IMR-90 (cell line): ENCODE data around the gene GM2A. TPM values are rescaled to one million over a fixed set of nuclear protein-coding genes. Genes with fewer than 3 reads are reported as not detected.

Experiments used
- ATAC-seq: fragments of 200-7000 bp; cut with Tn5 transposase; 2 replicates; pipeline ENCODE4 v1.9.1; 2020; ENCODE audit warnings: low read depth, mild to moderate bottlenecking, moderate library complexity
- BruUV-seq: library from RNA; stranded (reverse); fragments of 400-500 nt; replicated peaks from 2 replicates; lab custom pipeline; 2021; lab: Mats Ljungman, UMichigan
- CTCF ChIA-PET: fragments of 300-600 bp; formaldehyde crosslinking; extraction: SDS; loops from one replicate; lab custom pipeline; 2021; ENCODE audit warnings: antibody characterized with exemption; lab: Yijun Ruan, JAX
- POLR2A ChIA-PET: fragments of 300-600 bp; sonication (Branson Sonifier 250); formaldehyde crosslinking; loops from one replicate; lab custom pipeline; 2022; ENCODE audit warnings: antibody characterized with exemption; ENCODE audit not compliant: unreplicated experiment; lab: Charles Lee
- DNase-seq: peaks from one replicate; pipeline ENCODE4 v3.0.0; 2013
- H2AFZ ChIP-seq: replicated peaks from 2 replicates; pipeline ENCODE3; 2013; ENCODE audit warnings: low read length, mild to moderate bottlenecking; ENCODE audit not compliant: poor library complexity
- H2AK5ac ChIP-seq: 2 replicates; pipeline ENCODE4 v1.6.1; 2013; ENCODE audit warnings: low read depth, low read length, inconsistent platforms
- H2AK9ac ChIP-seq: replicated peaks from 2 replicates; pipeline ENCODE3; 2013; ENCODE audit warnings: mild to moderate bottlenecking, low read depth, low read length, moderate library complexity; ENCODE audit not compliant: poor library complexity
- H2BK120ac ChIP-seq: 2 replicates; pipeline ENCODE4 v1.6.1; 2013; ENCODE audit warnings: low read depth, low read length, inconsistent platforms
- H2BK15ac ChIP-seq: 3 replicates; pipeline ENCODE4 v1.6.1; 2013; ENCODE audit warnings: low read depth, low read length, inconsistent platforms
- H2BK20ac ChIP-seq: 2 replicates; pipeline ENCODE4 v1.6.1; 2013; ENCODE audit warnings: low read depth, mild to moderate bottlenecking, inconsistent platforms, low read length, moderate library complexity
- H2BK5ac ChIP-seq: 2 replicates; pipeline ENCODE4 v1.6.1; 2013; ENCODE audit warnings: mild to moderate bottlenecking, low read depth, low read length, inconsistent platforms; ENCODE audit not compliant: poor library complexity, severe bottlenecking
- H3K14ac ChIP-seq: replicated peaks from 2 replicates; pipeline ENCODE4 v1.6.1; 2013; ENCODE audit warnings: low read depth, low read length, inconsistent platforms
- H3K18ac ChIP-seq: 2 replicates; pipeline ENCODE4 v1.6.1; 2013; ENCODE audit warnings: low read depth, low read length, control low read depth
- H3K23ac ChIP-seq: 2 replicates; pipeline ENCODE4 v1.6.1; 2013; ENCODE audit warnings: low read depth, low read length, inconsistent platforms
- H3K27ac ChIP-seq: 2 replicates; pipeline ENCODE4 v1.5.1; 2013; ENCODE audit warnings: mild to moderate bottlenecking, control low read depth, low read length; ENCODE audit not compliant: insufficient read depth
- H3K27me3 ChIP-seq: 2 replicates; pipeline ENCODE4 v1.6.1; 2013; ENCODE audit warnings: low read length; ENCODE audit not compliant: control insufficient read depth, insufficient read depth
- H3K36me3 ChIP-seq: 2 replicates; pipeline ENCODE4 v1.6.1; 2013; ENCODE audit warnings: low read length, mixed read lengths; ENCODE audit not compliant: control insufficient read depth, insufficient read depth
- H3K4ac ChIP-seq: 2 replicates; pipeline ENCODE4 v1.6.1; 2013; ENCODE audit warnings: low read depth, low read length, inconsistent platforms
- H3K4me1 ChIP-seq: 2 replicates; pipeline ENCODE4 v1.6.1; 2013; ENCODE audit warnings: low read length, mixed read lengths; ENCODE audit not compliant: control insufficient read depth, insufficient read depth
- H3K4me2 ChIP-seq: 2 replicates; pipeline ENCODE4 v1.6.1; 2013; ENCODE audit warnings: low read depth, mild to moderate bottlenecking, control low read depth, low read length, moderate library complexity
- H3K4me3 ChIP-seq: 2 replicates; pipeline ENCODE4 v1.5.1; 2013; ENCODE audit warnings: low read depth, mild to moderate bottlenecking, control low read depth, low read length, moderate library complexity; ENCODE audit not compliant: insufficient read depth
- H3K56ac ChIP-seq: 2 replicates; pipeline ENCODE4 v1.6.1; 2013; ENCODE audit warnings: low read length, inconsistent platforms; ENCODE audit not compliant: insufficient read depth; ENCODE audit errors: extremely low read depth
- H3K79me1 ChIP-seq, 2 experiments: 2 replicates each; pipeline ENCODE4 v1.6.1; 2013; ENCODE audit warnings: low read length in 2 of 2, inconsistent platforms in 1 of 2, low read depth in 1 of 2
- H3K9ac ChIP-seq: 2 replicates; pipeline ENCODE4 v1.6.1; 2013; ENCODE audit warnings: low read depth, low read length, control low read depth
- H3K9me1 ChIP-seq: 2 replicates; pipeline ENCODE4 v1.6.1; 2013; ENCODE audit warnings: low read length, inconsistent platforms; ENCODE audit not compliant: insufficient read depth
- H3K9me3 ChIP-seq: 2 replicates; pipeline ENCODE4 v1.6.1; 2013; ENCODE audit warnings: low read length; ENCODE audit not compliant: control insufficient read depth, insufficient read depth
- H4K20me1 ChIP-seq: 2 replicates; pipeline ENCODE4 v1.6.1; 2013; ENCODE audit warnings: low read length, inconsistent platforms; ENCODE audit not compliant: insufficient read depth
- H4K5ac ChIP-seq: 2 replicates; pipeline ENCODE4 v1.6.1; 2013; ENCODE audit warnings: mild to moderate bottlenecking, low read depth, low read length, control low read depth
- H4K8ac ChIP-seq, 2 experiments: 2 replicates each; pipeline ENCODE4 v1.6.1; 2013; ENCODE audit warnings: low read depth in 2 of 2, low read length in 2 of 2, control low read depth in 1 of 2, inconsistent platforms in 1 of 2
- H4K91ac ChIP-seq: 2 replicates; pipeline ENCODE4 v1.6.1; 2013; ENCODE audit warnings: low read depth, low read length, inconsistent platforms; ENCODE audit not compliant: insufficient read depth
- BHLHE40 ChIP-seq: fragments of 150-350 bp; IDR thresholded peaks from 2 replicates; pipeline ENCODE4 v1.6.1; 2016; ENCODE audit warnings: mild to moderate bottlenecking, low read depth, low read length
- CHD1 ChIP-seq: IDR thresholded peaks from 2 replicates; pipeline ENCODE4 v1.6.1; 2012; ENCODE audit warnings: low read depth, low read length, improper control_type of control experiment
- ELK1 ChIP-seq: fragments of 150-350 bp; IDR thresholded peaks from 2 replicates; pipeline ENCODE4 v1.6.1; 2016; ENCODE audit warnings: low read depth, mild to moderate bottlenecking, low read length, moderate library complexity, borderline replicate concordance
- USF2 ChIP-seq: fragments of 150-350 bp; IDR thresholded peaks from 2 replicates; pipeline ENCODE4 v1.6.1; 2017; ENCODE audit warnings: mild to moderate bottlenecking, antibody characterized with exemption, low read length, low read depth
- WGBS, 2 experiments: methylation state at CpG; one replicate each; pipeline versions ENCODE4 v1.1.5 to v1.1.7; 2013; ENCODE audit warnings: missing lambda C conversion rate in 2 of 2; ENCODE audit not compliant: insufficient read length in 1 of 2; ENCODE audit errors: extremely low coverage in 2 of 2; 5-methylcytosine and 5-hydroxymethylcytosine counted together
- dilution Hi-C: fragments of 300-500 bp; cut with HindIII; formaldehyde crosslinking; loops from one replicate; pipeline ENCODE4 v1.14.3; 2018; ENCODE audit warnings: low sequenced_read_pairs; ENCODE audit not compliant: unreplicated experiment
- in situ Hi-C: fragments of 300-500 bp; cut with MboI; formaldehyde crosslinking; loops from 3 replicates; pipeline ENCODE4 v1.14.3; 2019; ENCODE audit warnings: low sequenced_read_pairs, inconsistent platforms, mixed read lengths
- intact Hi-C: fragments of 100-400 bp; cut with micrococcal nuclease; formaldehyde crosslinking; loops from 2 replicates; pipeline ENCODE4 v1.10.0; 2022
- polyA plus RNA-seq, 3 experiments: library from polyadenylated mRNA; depleted of rRNA; stranded (reverse); fragments of >200 nt; gene quantifications; 2 replicates each; pipeline ENCODE4 v1.2.3, GENCODE V29; 2012; ENCODE audit warnings: low replicate concordance in 1 of 3
- total RNA-seq: library from RNA; depleted of rRNA; stranded (reverse); fragments of >200 nt; gene quantifications from 2 replicates; pipeline ENCODE4 v1.2.3, GENCODE V29; 2012

The GM2A gene
- total and polyA plus RNA-seq, 2 of the 4 experiments (the other 2 are of a cell fraction) = 13.8 to 18.5 TPM

- Histone ChIP-seq H3K9me3 (no peaks in the 10 kb centered on the region), H3K4ac (no peak overlapping the region), H2AFZ (no peak overlapping the region), H2AK5ac (no peak overlapping the region), H3K9ac (no peak overlapping the region), H3K4me3 (no peak overlapping the region), H3K27ac (no peak overlapping the region), H4K20me1 (no peaks in the 10 kb centered on the region), H3K79me1 (no peaks in the 10 kb centered on the region), H4K91ac (no peak overlapping the region), H3K56ac (no peak overlapping the region), H2BK5ac (no peak overlapping the region), H4K5ac (no peak overlapping the region), H2BK15ac (no peak overlapping the region), H3K4me1 (no peaks in the 10 kb centered on the region), H3K23ac (no peak overlapping the region), H3K18ac (no peak overlapping the region), H2AK9ac (no peak overlapping the region), H3K9me1 (no peaks in the 10 kb centered on the region), H3K4me2 (no peak overlapping the region), H3K27me3 (peaks cover 2% of the 10 kb centered on the region; the same call in 1 of the 2 replicates), H4K8ac (no peak overlapping the region), H2BK120ac (no peak overlapping the region), H3K36me3 (no peaks in the 10 kb centered on the region), H2BK20ac (no peak overlapping the region), H3K14ac (no peak overlapping the region)
- in situ Hi-C loops (no loop called here), intact Hi-C loops (loop anchor here (5.0 kb wide), 3 partner anchors 179 to 424 kb away; no protein-coding TSS in a partner anchor), dilution Hi-C loops (no loop called here)
- POLR2A ChIA-PET = no interaction called here
- no peak for DNase-seq
- BruUV-seq = no TSS peak
- no peak for ATAC-seq
- TF ChIP-seq USF2 (no peak), ELK1 (no peak), BHLHE40 (no peak), CHD1 (no peak)
- 40% methylated on average over 1 of the region's 2 CpGs; no CpG with 5 or more reads in 1 of the 2 experiments for WGBS, 2 experiments
- CTCF ChIA-PET = interaction anchor here (1.2 kb wide), 1 partner anchor 192 kb away, joined by 3 read pairs; no protein-coding TSS in a partner anchor
Observed at GRCh38 chr5:151317871-151318270, 64.9 kb downstream of the GM2A start.
